CD4-positive, alpha-beta T cell treated with Interleukin-12 subunit alpha and Interleukin-12 subunit beta, for 1 hour (primary cell): ENCODE measurements around the gene ARHGEF40.
A peak's percentile ranks its signal among the peaks of the same experiment; 100 is the strongest.

Experiments
- DNase-seq: peaks from one replicate; pipeline ENCODE4 v3.0.0-alpha.2; 2020

The ARHGEF40 gene

DNA sequence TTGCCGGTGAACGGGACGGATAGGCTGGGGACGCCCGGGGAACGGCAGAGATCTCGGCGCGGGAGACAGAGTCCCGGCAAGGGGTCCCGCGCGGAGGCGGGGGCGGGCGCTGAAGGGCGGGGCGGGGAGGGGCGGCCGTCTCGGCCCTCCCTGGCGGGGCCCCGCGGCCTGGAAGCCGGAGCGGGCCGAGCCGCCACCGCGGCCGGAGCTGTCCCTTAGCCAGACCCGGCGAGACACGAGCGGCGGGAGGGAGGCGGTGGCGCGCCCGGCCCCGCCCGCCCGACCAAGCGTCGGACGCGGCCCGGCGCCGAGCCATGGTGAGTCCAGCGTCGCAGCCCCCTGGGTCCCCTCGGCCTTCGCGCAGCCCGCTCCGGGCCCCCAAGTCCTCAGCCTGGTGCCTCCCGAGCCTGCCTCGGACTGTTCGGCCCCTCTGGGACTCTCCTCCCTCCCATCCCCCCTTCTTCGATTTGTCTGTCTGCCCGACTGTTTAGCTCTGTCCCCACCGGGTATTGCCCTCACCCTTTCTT is at the start of gene ARHGEF40:
ARHGEF40 (plus strand) TSS at position 222 of the 527 bp plus-strand sequence; CDS start at position 315, 93 bp downstream.
- peak; percentile 44 for DNase-seq

DNA sequence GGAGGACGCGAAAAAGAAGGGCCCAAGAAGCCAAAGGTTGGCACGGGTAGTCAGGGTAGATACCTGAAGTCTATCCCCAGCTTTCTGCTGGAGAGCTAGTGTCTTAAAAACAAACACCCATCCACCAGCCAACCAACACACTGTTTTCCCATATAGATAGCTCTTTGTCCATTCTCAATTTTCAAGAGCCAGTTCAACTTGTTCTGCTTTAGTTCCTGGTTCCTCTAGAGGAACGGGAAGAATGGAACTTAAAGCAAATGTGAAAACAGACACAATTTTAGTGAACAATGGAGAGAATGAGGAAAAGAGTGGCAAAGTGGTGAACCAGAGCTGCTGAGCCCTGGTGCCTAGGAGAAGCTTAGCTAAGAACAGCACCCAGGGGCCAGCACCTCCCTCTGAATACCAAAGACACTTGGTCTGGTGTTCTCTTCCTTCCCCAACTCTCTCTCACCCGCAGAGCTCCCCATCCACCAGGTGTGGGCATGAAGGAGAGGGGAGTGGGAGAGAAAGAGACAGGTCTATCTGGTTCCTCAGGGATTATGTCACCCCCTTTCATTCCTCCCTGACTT is 49.0 kb upstream of the ARHGEF40 start:
- no peak for DNase-seq

DNA sequence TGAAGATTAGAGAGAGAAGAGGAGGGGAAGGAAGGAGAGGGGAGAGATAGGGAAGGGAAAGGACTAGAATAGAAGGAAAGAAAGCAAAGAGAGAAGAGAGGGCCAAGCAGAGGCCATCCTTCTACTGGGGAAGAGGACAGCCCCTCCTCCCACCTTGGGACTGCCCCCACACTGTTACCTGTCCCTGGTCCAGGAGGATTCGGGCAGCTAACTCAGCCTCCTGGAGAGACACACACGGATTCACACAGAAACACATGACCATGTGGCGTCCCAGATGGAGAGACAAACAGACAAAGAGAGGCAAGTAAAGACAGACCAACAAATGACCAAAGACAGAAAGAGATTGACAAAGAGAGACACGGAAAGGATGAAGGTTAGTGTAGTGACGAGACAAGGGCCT is 47.4 kb upstream of the ARHGEF40 start:
- no peak for DNase-seq

DNA sequence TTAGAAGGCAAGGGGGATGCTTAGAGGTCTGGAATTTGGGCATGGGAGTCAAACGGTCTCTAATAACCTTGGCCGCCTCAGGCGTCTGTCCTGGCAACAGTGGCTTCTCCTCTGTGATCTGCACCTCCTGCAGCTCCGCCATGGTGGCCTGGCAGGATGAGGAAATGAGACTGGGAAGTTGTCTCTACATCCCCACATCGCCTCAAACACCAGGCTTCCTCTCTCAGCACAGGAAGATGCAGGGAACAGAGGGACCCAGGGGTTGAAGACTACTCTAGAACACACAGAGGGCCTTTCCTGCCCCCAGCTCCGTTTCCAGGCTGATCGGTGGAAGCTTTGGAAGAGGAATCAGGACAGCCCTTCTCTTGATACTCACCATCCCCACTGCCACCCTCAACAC is 46.9 kb upstream of the ARHGEF40 start:
- DNase-seq = no peak

DNA sequence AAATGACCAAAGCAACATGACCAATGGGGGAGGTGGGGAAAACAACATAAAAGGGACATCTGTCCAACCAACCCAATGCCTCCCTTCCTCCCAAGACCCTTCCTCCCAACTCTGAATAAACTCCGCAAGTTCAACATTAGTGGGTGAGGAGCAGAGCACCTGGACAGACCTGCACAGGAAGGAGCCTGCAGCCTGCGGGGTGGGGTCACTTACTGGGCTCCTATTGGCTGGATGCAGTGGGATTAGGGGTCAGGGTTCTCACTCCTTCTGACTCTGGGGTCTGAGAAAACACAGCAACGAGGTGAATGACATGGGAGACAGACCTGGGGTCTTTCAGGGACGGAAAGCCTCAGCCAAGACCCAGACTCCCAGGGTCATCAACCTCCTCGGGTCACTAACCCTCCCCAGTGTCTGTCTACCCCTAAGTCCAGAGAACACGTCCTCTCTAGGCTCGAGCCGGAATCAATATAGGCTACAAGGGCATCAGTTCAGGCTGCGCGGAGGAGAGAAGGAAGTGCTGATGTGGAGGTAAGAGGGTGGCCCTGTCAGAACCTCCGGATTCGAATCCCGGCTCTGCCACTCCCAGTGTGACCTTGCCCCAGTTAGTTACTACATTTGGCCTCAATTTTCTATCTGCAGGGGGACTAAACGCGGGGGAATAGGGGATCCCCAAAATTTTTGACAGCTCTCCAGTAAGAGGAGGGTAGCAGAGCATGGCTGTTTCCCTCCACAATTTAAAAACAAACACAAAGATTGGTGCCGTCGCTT is 46.1 kb upstream of the ARHGEF40 start:
- DNase-seq = peak; percentile 21

DNA sequence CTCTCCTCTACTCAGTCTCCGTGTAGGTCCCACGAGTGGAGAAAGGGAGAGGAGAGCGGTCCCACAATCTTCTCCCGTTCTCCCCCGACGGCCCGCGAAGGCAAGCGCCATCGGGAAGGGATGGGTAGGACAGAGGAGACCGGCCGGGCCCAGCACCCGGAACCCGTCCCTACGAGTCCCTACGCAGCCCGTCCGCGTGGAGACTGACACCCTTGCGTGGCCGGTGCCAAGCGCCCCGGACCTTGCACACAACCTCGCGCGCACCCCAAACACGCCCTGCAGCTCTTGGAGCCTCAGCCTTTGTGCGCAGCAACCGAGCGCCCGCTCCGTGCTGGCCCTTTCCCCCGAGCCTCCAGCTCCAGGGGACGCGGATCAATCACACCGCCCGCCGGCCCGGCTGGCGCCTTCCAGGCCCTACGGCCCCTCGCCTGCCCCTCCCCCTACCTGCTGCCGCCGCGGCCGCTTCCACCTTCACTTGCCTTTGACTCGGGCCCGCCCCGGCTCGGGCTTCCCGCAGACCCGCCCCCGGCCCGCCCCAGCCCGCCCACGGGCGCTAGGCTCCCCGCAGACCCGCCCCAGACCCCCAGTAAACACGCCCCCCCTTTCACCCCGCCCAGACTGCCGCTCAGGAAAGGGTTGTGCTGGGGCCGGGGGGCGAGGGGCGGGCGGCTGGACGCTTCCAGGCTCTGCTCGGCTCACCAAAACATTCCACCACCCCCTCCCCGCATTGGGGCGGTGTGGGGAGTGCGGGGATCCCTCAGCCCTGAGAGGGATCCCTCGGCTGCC is 45.3 kb upstream of the ARHGEF40 start, which contains the start of gene NDRG2:
NDRG2 (minus strand) TSS at position 477 of the 786 bp plus-strand sequence. CDS start 1,746 bp downstream, outside the sequence.
- DNase-seq = peak; percentile 85

DNA sequence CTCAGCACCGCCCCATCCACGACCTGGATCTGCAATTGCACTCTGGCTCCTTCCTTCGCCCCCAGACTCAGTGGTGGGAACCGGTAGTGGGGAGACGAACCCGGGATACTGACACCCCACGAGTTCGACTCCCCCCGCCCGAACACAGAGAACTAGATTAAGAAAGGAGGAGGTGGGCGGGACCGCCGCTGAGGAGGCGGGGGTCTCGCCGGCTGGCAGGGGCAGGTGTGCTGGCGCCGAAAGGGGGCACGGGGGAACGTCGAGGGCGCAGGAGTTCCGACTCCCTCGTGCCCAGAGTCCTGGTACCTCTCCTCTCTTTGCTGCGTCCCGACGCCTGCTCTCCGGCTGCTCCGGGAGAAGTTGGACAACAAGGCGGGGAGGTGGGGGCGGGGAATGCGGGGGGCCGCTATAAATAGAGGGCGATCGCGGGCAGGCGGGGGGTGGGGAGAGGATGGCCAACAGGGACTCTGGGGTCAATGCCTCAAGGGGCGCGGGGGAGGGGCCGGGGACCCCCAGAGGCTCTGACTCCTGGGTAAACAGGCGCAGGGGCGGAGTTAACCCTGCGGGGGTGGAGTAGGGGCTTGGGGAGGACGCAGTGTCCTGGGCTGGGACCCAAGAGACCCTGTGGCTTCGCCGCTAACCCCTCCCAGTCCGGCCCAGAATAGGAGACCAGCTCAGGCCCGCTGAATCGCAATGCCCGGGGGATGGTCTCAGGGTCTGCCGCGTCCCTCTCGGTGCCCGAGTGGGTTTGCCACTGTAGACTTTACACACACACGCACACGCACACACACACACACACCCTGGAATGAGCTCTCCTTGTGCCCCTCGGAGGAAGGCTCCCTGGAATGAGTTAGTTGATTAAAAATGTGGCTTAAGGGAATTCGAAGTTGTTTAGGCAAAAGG is 44.5 kb upstream of the ARHGEF40 start:
- no peak for DNase-seq

DNA sequence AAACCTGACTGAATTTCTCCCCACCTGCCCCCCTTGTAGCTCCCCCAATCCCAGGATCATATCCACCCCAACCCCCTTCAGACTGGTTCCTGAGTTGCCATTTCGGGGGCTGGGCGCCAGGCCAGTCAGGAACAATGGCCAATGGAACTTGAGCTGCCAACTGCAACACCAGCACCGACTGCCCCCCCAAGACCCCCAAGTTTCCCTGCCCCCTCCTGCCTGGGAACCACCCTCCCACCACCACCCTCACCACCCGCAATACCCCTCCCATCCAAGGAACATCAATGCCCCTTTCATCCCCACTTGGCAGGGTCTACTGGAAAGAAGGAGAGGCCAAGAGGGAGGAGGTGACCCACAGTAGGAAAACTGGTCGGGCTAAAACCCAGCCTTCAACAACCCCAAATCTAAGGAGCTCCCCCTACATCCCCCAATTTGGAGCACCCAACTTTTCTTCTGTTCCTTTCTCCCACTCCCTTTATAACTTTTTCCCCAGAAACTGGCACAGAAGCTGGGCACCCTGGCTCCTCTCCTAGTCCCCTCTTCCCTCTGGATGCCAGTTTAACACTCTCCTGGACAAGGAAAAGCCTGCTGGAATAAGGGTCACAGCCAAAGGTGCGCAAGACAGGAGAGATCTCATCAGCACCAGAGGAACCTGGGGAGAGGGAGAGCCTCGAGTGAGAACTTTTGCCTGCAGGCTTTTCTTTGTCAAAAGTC is 43.7 kb upstream of the ARHGEF40 start:
- DNase-seq = no peak

DNA sequence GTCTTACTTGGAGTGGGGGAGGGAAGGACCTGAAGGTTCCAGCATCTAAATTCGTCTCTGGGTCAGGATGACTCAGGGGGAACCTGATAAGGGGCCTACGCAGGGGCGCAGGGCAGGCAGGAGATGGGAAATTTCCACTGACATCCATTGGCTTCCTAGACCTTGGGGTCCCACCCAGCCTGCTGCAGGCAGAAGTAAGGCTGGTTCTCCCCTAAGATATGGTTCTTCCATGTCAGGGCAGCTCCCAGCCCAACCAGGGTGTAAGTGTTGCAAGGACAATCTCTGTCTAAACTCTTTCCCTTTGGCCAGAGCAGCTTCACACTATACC is 43.2 kb upstream of the ARHGEF40 start:
- no peak for DNase-seq

DNA sequence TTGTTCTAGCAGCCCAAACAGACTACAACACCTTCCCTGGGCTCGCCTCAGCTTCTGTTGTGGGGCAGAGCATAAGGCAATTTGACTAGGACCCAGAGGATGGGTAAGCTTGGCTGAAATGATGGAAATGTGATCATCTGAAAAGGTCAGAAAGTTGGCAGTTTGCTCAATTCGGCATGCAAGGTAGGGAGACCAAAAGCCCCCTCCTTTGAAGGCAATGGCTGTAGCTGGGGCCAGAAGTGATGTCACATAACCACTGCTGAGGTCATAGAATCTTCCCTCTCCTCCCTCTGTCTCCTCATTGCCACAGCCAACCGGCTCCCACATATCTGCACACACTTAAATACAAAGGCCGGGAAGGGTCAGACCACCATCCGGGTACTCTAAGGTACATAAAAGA is 40.2 kb upstream of the ARHGEF40 start, which contains the start of gene TPPP2:
TPPP2 (plus strand) TSS at position 301 of the 400 bp plus-strand sequence. CDS start 365 bp downstream, outside the sequence.
- DNase-seq = no peak

DNA sequence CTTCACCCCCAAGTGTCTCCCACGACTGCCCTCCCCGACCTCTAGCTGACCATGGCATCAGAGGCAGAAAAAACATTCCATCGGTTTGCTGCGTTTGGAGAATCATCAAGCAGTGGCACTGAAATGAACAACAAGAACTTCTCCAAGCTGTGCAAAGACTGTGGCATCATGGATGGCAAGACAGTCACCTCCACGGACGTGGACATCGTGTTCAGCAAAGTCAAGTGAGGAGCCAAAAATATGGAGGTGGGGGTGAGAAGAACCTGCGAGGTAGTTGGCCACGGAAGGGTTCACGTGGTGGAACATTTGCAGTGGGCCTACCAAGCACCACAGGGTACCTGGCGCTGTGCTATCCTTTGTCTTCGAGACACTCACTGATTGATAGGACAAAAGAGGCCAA is 39.6 kb upstream of the ARHGEF40 start:
- DNase-seq = no peak

DNA sequence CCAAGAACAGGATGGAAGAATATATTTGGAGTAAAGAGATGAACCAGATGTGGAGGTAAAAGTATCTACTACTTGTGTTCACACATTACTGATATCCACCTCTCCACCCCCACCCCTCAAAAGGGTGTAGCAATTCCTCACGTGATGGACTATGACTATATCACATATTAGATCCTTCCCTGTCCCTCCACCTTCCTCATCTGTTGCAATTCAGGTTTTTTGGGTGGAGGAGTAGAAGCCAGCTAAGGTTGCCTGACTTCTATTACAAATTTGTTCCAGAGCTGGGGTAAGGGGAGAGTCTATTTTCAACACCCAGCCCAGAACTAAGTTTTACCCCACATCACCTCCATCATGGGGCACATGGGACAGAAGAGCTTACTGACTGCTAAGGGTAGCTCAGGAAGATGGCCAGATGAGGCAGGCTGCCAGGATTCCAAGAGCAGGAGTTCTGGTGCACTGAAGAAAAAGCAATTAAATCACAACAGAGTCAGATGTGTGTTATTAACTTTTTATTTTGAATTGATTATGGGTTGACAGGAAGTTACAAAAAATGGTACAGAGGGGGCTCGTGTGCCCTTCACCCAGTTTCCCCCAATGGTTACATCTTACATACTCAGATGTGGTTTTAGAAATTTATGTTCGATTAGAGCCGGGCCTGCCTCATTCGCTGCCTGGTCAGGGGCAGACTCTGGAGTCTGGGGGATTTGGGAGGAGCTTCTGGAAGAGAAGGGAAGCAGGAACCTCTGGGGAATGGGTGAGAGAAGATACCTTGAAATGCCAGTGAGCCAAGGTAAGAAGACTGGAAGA is 37.6 kb upstream of the ARHGEF40 start:
- no peak for DNase-seq

DNA sequence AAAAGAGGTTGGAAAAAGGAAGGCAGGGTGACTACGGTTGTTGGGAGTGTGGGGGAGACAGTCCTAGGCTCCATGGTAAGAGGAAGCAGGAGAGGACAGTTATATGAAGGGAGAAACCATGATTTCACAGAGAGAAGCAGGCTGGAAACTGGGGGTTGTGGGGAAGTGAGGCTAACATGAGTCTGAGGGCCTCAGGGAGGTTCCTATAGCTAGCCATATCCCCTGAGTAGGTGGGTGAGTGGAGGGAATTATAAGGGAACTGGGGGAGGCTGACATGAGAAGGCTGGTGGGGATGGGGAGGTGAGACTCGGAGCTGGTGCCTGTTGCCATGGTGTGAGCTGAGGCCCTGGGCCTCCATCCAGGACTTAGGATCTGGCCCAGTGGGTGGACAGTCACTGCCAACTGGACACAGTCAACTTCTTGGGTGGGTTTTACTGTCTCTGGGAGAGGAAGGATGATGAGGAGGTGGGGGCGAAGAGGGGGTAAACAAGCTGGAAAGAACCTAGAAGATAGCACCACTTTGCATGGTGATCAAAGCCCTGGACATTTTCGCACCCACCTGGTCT is 36.9 kb upstream of the ARHGEF40 start:
- no peak for DNase-seq

DNA sequence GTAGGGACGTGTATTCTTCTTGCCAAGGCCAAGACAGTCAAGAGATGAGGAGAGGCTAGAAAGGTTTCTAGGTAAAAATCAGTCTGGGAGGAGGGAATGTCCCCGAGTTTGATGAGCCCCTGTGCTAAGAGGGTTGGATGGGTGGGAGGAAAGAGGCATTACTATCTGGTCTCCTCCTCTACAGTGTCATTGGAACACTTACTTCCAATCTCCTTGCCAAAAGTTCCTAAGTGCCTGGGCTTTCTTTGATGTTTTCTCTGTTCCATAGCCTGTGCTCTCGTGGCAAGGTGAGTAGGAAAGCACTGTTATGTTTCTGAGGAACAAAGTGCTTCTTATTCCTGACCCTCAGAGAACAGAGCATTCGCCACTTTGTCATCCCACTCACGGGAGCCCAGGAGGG is 35.4 kb upstream of the ARHGEF40 start, which contains the start of gene RNASE13:
RNASE13 (minus strand) TSS at position 101 of the 400 bp plus-strand sequence. CDS start 519 bp downstream, outside the sequence.
- DNase-seq = no peak

DNA sequence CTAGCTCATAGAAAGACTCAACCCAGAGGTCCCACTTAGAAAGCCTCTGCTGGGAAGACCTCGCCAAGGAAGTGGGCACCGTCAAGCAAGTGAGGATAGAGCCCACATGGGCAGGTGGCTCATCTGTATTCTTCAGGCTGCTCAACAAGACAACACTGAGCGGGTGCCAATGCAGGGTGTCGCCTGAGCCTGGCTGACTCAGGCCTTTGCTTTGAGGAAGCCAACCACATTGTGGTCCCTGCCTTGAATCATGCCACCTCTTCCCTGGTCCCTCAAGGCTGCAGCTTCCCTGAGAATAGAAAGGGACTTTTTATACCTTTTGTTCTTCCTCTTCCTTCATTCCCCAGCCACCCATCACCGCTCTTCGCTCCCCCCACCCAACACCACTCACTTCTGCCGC is 33.4 kb upstream of the ARHGEF40 start:
- DNase-seq = no peak

DNA sequence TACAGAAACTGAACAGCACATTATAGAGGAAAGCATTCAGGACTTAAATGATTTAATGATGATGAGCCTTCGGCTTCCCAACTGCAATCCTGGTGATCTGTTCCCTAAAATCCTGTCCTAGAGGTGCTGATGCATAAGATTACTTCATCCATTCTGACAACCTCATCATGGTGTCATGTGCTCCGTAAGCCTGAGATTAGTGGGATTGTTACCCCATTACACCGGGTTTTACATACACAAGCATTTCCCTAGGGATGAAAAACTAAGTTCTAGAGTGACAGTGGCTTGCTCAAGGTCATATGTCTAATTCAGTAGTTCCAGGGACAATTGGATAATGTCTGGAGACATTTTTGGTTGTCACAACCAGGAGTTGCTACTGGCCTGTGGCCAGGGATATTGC is 32.9 kb upstream of the ARHGEF40 start:
- DNase-seq = no peak

DNA sequence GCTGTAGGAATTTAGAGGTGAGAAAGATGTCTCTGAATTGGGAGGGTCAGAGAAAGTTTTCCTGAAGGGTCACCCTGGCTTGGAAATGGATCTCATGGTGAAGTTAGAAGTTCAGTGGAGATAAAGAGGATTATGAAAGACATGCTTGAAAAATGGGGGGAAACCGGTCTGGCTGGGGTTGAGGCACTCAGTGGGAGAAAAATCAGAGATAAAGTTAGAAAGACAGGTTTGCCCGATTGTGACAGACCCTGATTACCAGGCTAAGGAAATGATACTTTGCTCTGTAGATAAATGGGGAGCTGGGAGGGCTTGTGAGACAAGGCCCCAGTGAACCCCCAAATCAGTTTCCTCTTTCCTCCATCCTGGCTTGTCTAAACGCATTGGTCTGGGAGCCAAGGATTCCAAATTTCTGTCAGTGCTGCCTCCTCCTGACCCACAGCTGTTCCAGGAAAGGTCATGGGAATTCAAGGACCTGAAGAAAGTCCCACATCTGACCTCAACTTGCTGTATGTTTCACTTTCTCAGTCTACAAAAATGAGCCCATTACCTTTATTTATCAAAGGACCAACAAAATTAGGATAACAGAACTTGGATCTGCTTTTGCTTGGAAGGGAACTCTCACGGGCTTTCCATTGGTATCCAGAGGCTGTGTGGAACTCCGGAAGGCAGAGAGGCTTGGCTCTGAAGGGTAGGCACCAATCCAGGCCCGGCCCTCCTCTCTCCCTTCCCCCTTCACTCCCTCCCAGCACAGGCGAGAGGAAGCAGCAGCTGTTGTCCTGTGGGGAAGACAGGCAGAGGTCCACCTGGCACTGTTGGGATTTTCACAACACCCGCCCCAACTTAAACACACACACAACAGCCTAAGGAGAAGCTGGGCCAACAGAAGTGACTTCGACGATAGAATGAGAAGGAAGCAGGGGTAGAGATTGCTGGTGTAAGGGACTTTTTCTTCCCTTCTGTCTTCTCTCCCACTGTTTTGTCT is 31.4 kb upstream of the ARHGEF40 start:
- DNase-seq = no peak

DNA sequence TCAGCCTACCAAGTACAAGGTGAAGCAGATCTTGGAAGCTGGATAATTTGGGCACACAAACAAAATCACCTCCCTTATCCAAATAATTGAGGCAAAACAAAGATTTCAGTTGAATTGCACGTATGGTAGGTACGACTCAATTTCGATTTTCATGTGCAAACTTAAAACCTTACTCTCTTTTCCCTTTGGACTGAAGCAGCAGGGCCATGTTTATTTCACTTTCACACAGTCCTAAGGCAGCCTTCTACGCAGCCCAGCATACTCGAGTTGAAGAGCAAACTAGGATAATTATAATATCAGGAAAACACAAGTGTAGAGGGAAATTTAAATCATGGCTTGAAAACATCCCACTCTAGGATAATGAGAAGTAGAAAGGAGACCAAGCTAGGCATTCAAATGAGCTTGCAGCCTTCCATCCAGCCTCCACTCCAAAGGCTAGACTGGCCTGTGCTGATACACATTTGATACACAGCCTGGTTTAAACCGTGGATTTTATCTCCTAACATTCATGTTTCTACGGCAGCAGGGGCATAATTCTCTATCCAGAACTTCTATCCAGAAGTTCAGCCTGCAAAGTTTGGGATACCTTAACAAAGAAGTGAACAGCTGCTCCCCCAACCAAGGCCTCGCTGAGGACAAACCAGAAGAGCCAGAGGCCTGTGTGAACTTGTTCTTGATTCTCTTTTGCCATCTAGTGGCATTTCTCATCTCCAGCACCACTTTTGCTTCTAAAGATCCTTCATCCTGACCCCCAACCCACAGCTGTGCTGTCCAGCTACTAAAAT is 30.3 kb upstream of the ARHGEF40 start:
- peak; percentile 61 for DNase-seq
